SJSA1 (cell line): ENCODE results near the gene MAP3K6. TPM values are rescaled to one million over a fixed set of nuclear protein-coding genes. Genes with fewer than 3 reads are reported as not detected.

Experiments
- DNase-seq, 2 experiments: peaks; one replicate each; pipeline ENCODE4 v3.0.0-alpha.2; 2015 to 2020; ENCODE audit warnings: low spot score in 2 of 2, low read depth in 1 of 2
- H3K27ac ChIP-seq: fragments of 250-450 bp; sonication (Bioruptor Pico); 2 replicates; pipeline ENCODE4 v1.5.1; 2020; ENCODE audit warnings: mild to moderate bottlenecking, moderate library complexity
- H3K27me3 ChIP-seq: fragments of 250-450 bp; sonication (Bioruptor Pico); replicated peaks from 2 replicates; pipeline ENCODE4 v1.5.1; 2020; ENCODE audit warnings: mild to moderate bottlenecking, moderate library complexity
- H3K36me3 ChIP-seq: fragments of 250-450 bp; sonication (Bioruptor Pico); 2 replicates; pipeline ENCODE4 v1.5.1; 2020; ENCODE audit warnings: mild to moderate bottlenecking
- H3K4me1 ChIP-seq: fragments of 250-450 bp; sonication (Bioruptor Pico); replicated peaks from 2 replicates; pipeline ENCODE4 v1.6.1; 2021; ENCODE audit warnings: mild to moderate bottlenecking
- H3K4me3 ChIP-seq: fragments of 250-450 bp; sonication (Bioruptor Pico); 2 replicates; pipeline ENCODE4 v1.5.1; 2020; ENCODE audit warnings: mild to moderate bottlenecking
- H3K9me3 ChIP-seq: fragments of 250-450 bp; sonication (Bioruptor Pico); replicated peaks from 2 replicates; pipeline ENCODE4 v1.5.1; 2020; ENCODE audit warnings: mild to moderate bottlenecking
- total RNA-seq: library from RNA; depleted of rRNA; stranded (reverse); fragments of >200 nt; shearing (Covaris generic); gene quantifications from 2 replicates; pipeline ENCODE4 v1.2.3, GENCODE V29; 2014

MAP3K6 gene
- total RNA-seq, 1 experiment from 2014 or later: 16.6 TPM

- Histone ChIP-seq H3K27ac (no peak overlapping the region), H3K9me3 (no peaks in the 10 kb centered on the region), H3K36me3 (peaks cover 6% of the 10 kb centered on the region; the same call in 1 of the 2 replicates), H3K4me3 (no peak overlapping the region), H3K4me1 (peaks cover 7% of the 10 kb centered on the region), H3K27me3 (no peaks in the 10 kb centered on the region)
- DNase-seq: no peak
Measured at GRCh38 chr1:27400963-27401341, 34.2 kb upstream of the MAP3K6 start.

- no peaks in the 10 kb centered on the region for H3K27me3 ChIP-seq
- peaks cover 7% of the 10 kb centered on the region for H3K4me1 ChIP-seq
- no peak for DNase-seq
- no peak overlapping the region for H3K4me3 ChIP-seq
- H3K36me3 ChIP-seq: peaks cover 6% of the 10 kb centered on the region; the same call in 1 of the 2 replicates
- H3K27ac ChIP-seq: no peak overlapping the region
- no peaks in the 10 kb centered on the region for H3K9me3 ChIP-seq
Measured at GRCh38 chr1:27400082-27400962, 33.6 kb upstream of the MAP3K6 start.

GRCh38 chr1:27399251-27400025 is 32.7 kb upstream of the MAP3K6 start:
- H3K4me3 ChIP-seq: no peak overlapping the region
- peaks cover 10% of the 10 kb centered on the region; the same call in 1 of the 2 replicates for H3K36me3 ChIP-seq
- DNase-seq: no peak
- H3K27me3 ChIP-seq: no peaks in the 10 kb centered on the region
- peaks cover 11% of the 10 kb centered on the region for H3K4me1 ChIP-seq
- H3K9me3 ChIP-seq: no peaks in the 10 kb centered on the region
- H3K27ac ChIP-seq: no peak overlapping the region

- no peaks in the 10 kb centered on the region for H3K27me3 ChIP-seq
- no peaks in the 10 kb centered on the region for H3K9me3 ChIP-seq
- H3K4me1 ChIP-seq: peaks cover 14% of the 10 kb centered on the region
- H3K36me3 ChIP-seq: peaks cover 15% of the 10 kb centered on the region
- no peak overlapping the region for H3K27ac ChIP-seq
- H3K4me3 ChIP-seq: no peak overlapping the region
- DNase-seq: no peak
Measured at GRCh38 chr1:27398405-27399149, 31.8 kb upstream of the MAP3K6 start.

- no peaks in the 10 kb centered on the region for H3K9me3 ChIP-seq
- no peaks in the 10 kb centered on the region for H3K27me3 ChIP-seq
- no peak for DNase-seq
- H3K4me1 ChIP-seq: peaks cover 18% of the 10 kb centered on the region
- no peak overlapping the region for H3K4me3 ChIP-seq
- peaks cover 16% of the 10 kb centered on the region for H3K36me3 ChIP-seq
- H3K27ac ChIP-seq: no peak overlapping the region
Measured at GRCh38 chr1:27397749-27398148, 31.0 kb upstream of the MAP3K6 start.

GRCh38 chr1:27397110-27397509 is 30.3 kb upstream of the MAP3K6 start:
- no peak for DNase-seq
- Histone ChIP-seq H3K27me3 (no peaks in the 10 kb centered on the region), H3K27ac (no peak overlapping the region), H3K36me3 (peaks cover 14% of the 10 kb centered on the region), H3K4me1 (peaks cover 13% of the 10 kb centered on the region), H3K9me3 (no peaks in the 10 kb centered on the region), H3K4me3 (no peak overlapping the region)

- DNase-seq: peak; percentile 57 to 65
- Histone ChIP-seq H3K27me3 (no peaks in the 10 kb centered on the region), H3K36me3 (peaks cover 13% of the 10 kb centered on the region), H3K9me3 (no peaks in the 10 kb centered on the region), H3K27ac (no peak overlapping the region), H3K4me3 (no peak overlapping the region), H3K4me1 (peaks cover 20% of the 10 kb centered on the region)
Measured at GRCh38 chr1:27395441-27396195, 28.9 kb upstream of the MAP3K6 start.

- Histone ChIP-seq H3K4me3 (no peak overlapping the region), H3K9me3 (no peaks in the 10 kb centered on the region), H3K27ac (no peak overlapping the region), H3K27me3 (no peaks in the 10 kb centered on the region), H3K36me3 (peaks cover 13% of the 10 kb centered on the region), H3K4me1 (peaks cover 20% of the 10 kb centered on the region)
- DNase-seq: no peak
Measured at GRCh38 chr1:27394925-27395324, 28.2 kb upstream of the MAP3K6 start.

- H3K9me3 ChIP-seq: no peaks in the 10 kb centered on the region
- H3K4me3 ChIP-seq: no peak overlapping the region
- DNase-seq: no peak
- no peaks in the 10 kb centered on the region for H3K27me3 ChIP-seq
- H3K36me3 ChIP-seq: peaks cover 13% of the 10 kb centered on the region
- H3K27ac ChIP-seq: no peak overlapping the region
- peaks cover 20% of the 10 kb centered on the region for H3K4me1 ChIP-seq
Measured at GRCh38 chr1:27394282-27394658, 27.5 kb upstream of the MAP3K6 start.

- H3K9me3 ChIP-seq: no peaks in the 10 kb centered on the region
- peaks cover 13% of the 10 kb centered on the region for H3K36me3 ChIP-seq
- H3K27ac ChIP-seq: no peak overlapping the region
- no peaks in the 10 kb centered on the region for H3K27me3 ChIP-seq
- H3K4me1 ChIP-seq: peaks cover 20% of the 10 kb centered on the region
- no peak overlapping the region; the same call in 1 of the 2 replicates for H3K4me3 ChIP-seq
- DNase-seq: no peak
Measured at GRCh38 chr1:27393641-27394281, 27.0 kb upstream of the MAP3K6 start.

GRCh38 chr1:27392778-27393635 is 26.2 kb upstream of the MAP3K6 start:
- no peak for DNase-seq
- H3K4me3 ChIP-seq: peak overlapping the region; percentile 80
- no peaks in the 10 kb centered on the region for H3K9me3 ChIP-seq
- H3K4me1 ChIP-seq: peaks cover 20% of the 10 kb centered on the region
- peaks cover 13% of the 10 kb centered on the region for H3K36me3 ChIP-seq
- peak overlapping the region; percentile 82 for H3K27ac ChIP-seq
- no peaks in the 10 kb centered on the region for H3K27me3 ChIP-seq
